Gastrocnemius medialis (tissue), 4 donors: ENCODE results near the gene KRTAP13-4. TPM values are rescaled to one million over a fixed set of nuclear protein-coding genes. Genes with fewer than 3 reads are reported as not detected.

ENCODE experiments used
- ATAC-seq, 2 donors: fragments of 150-250 bp; one replicate each; pipeline ENCODE4 v1.9.1; 2016
- DNase-seq, 2 donors: peaks; one replicate each; pipeline ENCODE4 v3.0.0-alpha.2; 2019
- H3K27ac ChIP-seq, 4 donors: fragments of 200-600 bp; sonication (generic); 1 replicate in 1 of 4; 2 replicates in 3 of 4; pipeline ENCODE4 v1.5.1; 2016 to 2018; ENCODE audit warnings: mild to moderate bottlenecking in 2 of 4, moderate library complexity in 1 of 4
- H3K27me3 ChIP-seq, 3 donors: fragments of 200-600 bp; sonication (generic) in 2 of 3; 1 replicate in 1 of 3; 2 replicates in 2 of 3; pipeline versions ENCODE4 v1.5.1 to v1.6.0; 2016 to 2019; ENCODE audit warnings: mild to moderate bottlenecking in 1 of 3, moderate library complexity in 1 of 3
- H3K36me3 ChIP-seq, 2 donors: fragments of 200-600 bp; sonication (generic) in 1 of 2; one replicate each; pipeline ENCODE4 v1.5.1; 2017 to 2018
- H3K4me1 ChIP-seq, 2 donors: fragments of 200-600 bp; sonication (generic) in 1 of 2; one replicate each; pipeline ENCODE4 v1.5.1; 2016 to 2017; ENCODE audit warnings: mild to moderate bottlenecking in 2 of 2
- H3K4me3 ChIP-seq, 4 donors: fragments of 200-600 bp; sonication (generic) in 3 of 4; 1 replicate in 1 of 4; 2 replicates in 3 of 4; pipeline ENCODE4 v1.5.1; 2016 to 2019; ENCODE audit warnings: mild to moderate bottlenecking in 2 of 4
- H3K9me3 ChIP-seq, 3 donors: fragments of 200-600 bp; sonication (generic) in 2 of 3; 1 replicate in 1 of 3; 2 replicates in 2 of 3; pipeline ENCODE4 v1.5.1; 2016 to 2019
- CTCF ChIP-seq, 5 experiments: fragments of 450-650 bp in 3 of 5; fragments of 200-600 bp in 2 of 5; sonication (generic) in 2 of 5; IDR thresholded peaks in 4 of 5; conservative IDR thresholded peaks in 1 of 5; 1 replicate in 4 of 5; 2 replicates in 1 of 5; pipeline ENCODE4 v1.5.1; 2016 to 2019; ENCODE audit warnings: antibody characterized with exemption in 5 of 5, mild to moderate bottlenecking in 3 of 5, moderate library complexity in 3 of 5
- POLR2A ChIP-seq, 2 donors: fragments of 450-650 bp; IDR thresholded peaks; one replicate each; pipeline ENCODE4 v1.6.1; 2017; ENCODE audit warnings: antibody characterized with exemption in 2 of 2, mild to moderate bottlenecking in 2 of 2, moderate library complexity in 2 of 2
- in situ Hi-C, 4 donors: fragments of 200-750 bp; cut with MboI; loops; one replicate each; pipeline versions ENCODE4 v1.15.0 to v1.8.0; 2017; ENCODE audit warnings: low sequenced_read_pairs in 4 of 4
- intact Hi-C: fragments of 100-400 bp; cut with DNase I; formaldehyde crosslinking; loops from one replicate; pipeline ENCODE4 v1.15.1; 2023; ENCODE audit warnings: low total_unique reads
- total RNA-seq, 4 donors: library from RNA; depleted of rRNA; stranded (reverse); fragments of >200 nt; gene quantifications; one replicate each; pipeline versions ENCODE4 v1.1.0 to v1.2.3, GENCODE V29; 2016

Gene KRTAP13-4
- total RNA-seq, 4 donors from 2014 or later: not detected

DNA sequence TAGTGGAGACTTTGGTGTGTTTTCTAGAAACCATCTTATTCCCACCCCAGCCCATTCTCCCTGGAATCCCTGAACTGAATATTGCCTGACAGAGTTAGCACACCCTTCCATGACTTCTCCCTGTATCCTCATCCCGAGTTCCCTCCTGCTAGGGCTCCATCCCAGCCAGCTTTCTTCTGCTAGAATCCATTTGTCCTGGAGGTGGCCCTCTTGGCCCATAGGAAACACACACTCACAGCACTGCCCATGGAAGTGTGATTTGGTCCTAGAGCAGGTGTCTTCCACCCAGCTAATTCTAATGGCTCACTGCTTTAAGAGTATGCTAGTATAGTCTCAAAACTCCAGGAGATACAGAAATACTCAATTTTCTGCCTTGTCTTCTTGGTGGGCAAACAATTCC, 14.2 kb downstream of the KRTAP13-4 start:
- H3K36me3 ChIP-seq: no peaks in the 10 kb centered on the region
- in situ Hi-C loops: no loop called here
- DNase-seq (no peak), ATAC-seq (no peak)
- H3K4me1 ChIP-seq: no peaks in the 10 kb centered on the region
- no peak for TF ChIP-seq POLR2A (IDR thresholded peaks at IDR 0.05)
- no peak for TF ChIP-seq CTCF (IDR thresholded peaks at IDR 0.05 in 4 of 5, conservative IDR thresholded peaks at IDR 0.05 in 1 of 5)
- H3K27me3 ChIP-seq: no peaks in the 10 kb centered on the region
- no peak overlapping the region for H3K4me3 ChIP-seq
- H3K27ac ChIP-seq: no peak overlapping the region
- intact Hi-C loops: loop anchor here (5.0 kb wide), 1 partner anchor 288 kb away; no protein-coding TSS in a partner anchor
- H3K9me3 ChIP-seq: no peaks in the 10 kb centered on the region

- Histone ChIP-seq H3K27ac (no peak overlapping the region), H3K4me1 (no peaks in the 10 kb centered on the region), H3K27me3 (no peaks in the 10 kb centered on the region), H3K4me3 (no peak overlapping the region), H3K9me3 (no peaks in the 10 kb centered on the region), H3K36me3 (no peaks in the 10 kb centered on the region)
- DNase-seq (no peak), ATAC-seq (no peak)
- intact Hi-C loops: no loop called here
- in situ Hi-C loops: no loop called here
- TF ChIP-seq POLR2A (IDR thresholded peaks at IDR 0.05) (no peak), CTCF (IDR thresholded peaks at IDR 0.05 in 4 of 5, conservative IDR thresholded peaks at IDR 0.05 in 1 of 5) (no peak)
Observed at GRCh38 chr21:30447056-30447455, 17.0 kb downstream of the KRTAP13-4 start.

DNA sequence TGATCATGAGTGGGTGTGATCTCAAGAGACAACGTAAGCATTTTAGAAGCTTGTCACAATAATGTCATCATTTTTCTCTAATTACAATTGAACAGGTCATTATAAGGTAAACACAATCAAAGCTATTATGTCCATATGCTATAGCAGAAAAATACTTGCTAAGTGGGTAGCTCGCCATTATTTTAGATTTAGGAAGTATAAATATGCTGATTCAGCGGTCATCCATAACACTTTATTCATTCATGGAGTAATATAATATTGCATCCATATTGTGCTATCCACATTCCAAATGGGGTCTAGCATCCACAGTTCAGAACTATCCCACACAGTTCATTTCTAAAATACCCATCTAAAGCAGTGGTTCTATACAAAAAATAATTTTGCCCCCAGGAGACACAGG, 18.5 kb downstream of the KRTAP13-4 start:
- in situ Hi-C loops (no loop called here), intact Hi-C loops (no loop called here)
- TF ChIP-seq POLR2A (IDR thresholded peaks at IDR 0.05): no peak
- TF ChIP-seq CTCF (IDR thresholded peaks at IDR 0.05 in 4 of 5, conservative IDR thresholded peaks at IDR 0.05 in 1 of 5): no peak
- Histone ChIP-seq H3K27me3 (no peaks in the 10 kb centered on the region), H3K4me1 (no peaks in the 10 kb centered on the region), H3K9me3 (no peaks in the 10 kb centered on the region), H3K36me3 (no peaks in the 10 kb centered on the region), H3K27ac (no peak overlapping the region), H3K4me3 (no peak overlapping the region)
- ATAC-seq (no peak), DNase-seq (no peak)

DNA sequence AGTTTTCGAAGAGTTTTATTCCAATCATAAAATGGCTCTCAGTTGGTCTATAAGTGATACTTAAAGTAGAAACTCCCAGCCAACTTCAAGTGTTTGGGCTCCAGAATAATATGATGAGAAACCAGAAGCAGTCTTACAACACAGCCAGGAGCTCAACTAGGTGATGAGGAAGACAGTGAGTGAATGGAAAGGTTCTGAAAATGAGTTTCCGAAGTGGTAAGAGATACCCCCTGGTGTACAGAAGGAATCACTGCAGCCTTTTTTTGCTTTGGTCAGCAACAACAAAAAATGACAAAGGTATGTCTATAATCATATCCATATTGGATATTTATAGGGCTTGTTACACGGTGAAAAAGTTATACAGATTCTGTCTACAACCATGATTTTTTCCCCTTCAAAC, 33.7 kb downstream of the KRTAP13-4 start:
- Histone ChIP-seq H3K9me3 (no peaks in the 10 kb centered on the region), H3K27me3 (no peaks in the 10 kb centered on the region), H3K4me1 (no peaks in the 10 kb centered on the region), H3K36me3 (no peaks in the 10 kb centered on the region), H3K4me3 (no peak overlapping the region), H3K27ac (no peak overlapping the region)
- DNase-seq: no peak
- ATAC-seq: no peak
- in situ Hi-C loops (loop anchor here in 1 of 4 donors (10.0 kb wide), 1 partner anchor 59 kb away; no protein-coding TSS in a partner anchor), intact Hi-C loops (no loop called here)
- TF ChIP-seq POLR2A (IDR thresholded peaks at IDR 0.05) (no peak), CTCF (IDR thresholded peaks at IDR 0.05 in 4 of 5, conservative IDR thresholded peaks at IDR 0.05 in 1 of 5) (no peak)
